Pancreas (tissue), 10 donors: ENCODE data around the gene CWH43. TPM values are rescaled to one million over a fixed set of nuclear protein-coding genes. Genes with fewer than 3 reads are reported as not detected.
A peak's percentile ranks its signal among the peaks of the same experiment; 100 is the strongest.

Experiments used
- ATAC-seq, 4 donors: fragments of 200-7000 bp; cut with Tn5 transposase; one replicate each; pipeline versions ENCODE4 v1.8.0 to v1.9.1; 2020; ENCODE audit warnings: mild to moderate bottlenecking in 4 of 4, moderate library complexity in 4 of 4
- DNase-seq, 6 donors: peaks; one replicate each; pipeline ENCODE4 v3.0.0-alpha.2; 2020
- FAIRE-seq: peaks from 2 replicates; lab custom pipeline; 2012; peaks lifted over from hg19 to GRCh38; lab: Jason Lieb, UNC
- H3K27ac ChIP-seq, 4 donors: fragments of 200-600 bp; sonication (generic); 1 replicate in 3 of 4; 2 replicates in 1 of 4; pipeline versions ENCODE4 v1.5.0 to v1.8.0; 2020
- H3K27me3 ChIP-seq, 4 donors: fragments of 200-600 bp; one replicate each; pipeline ENCODE4 v1.8.0; 2021
- H3K36me3 ChIP-seq, 3 donors: fragments of 200-600 bp; sonication (generic) in 1 of 3; one replicate each; pipeline versions ENCODE4 v1.5.0 to v1.8.0; 2020 to 2021
- H3K4me1 ChIP-seq, 3 donors: fragments of 200-600 bp; one replicate each; pipeline ENCODE4 v1.8.0; 2021
- H3K4me3 ChIP-seq, 4 donors: fragments of 200-600 bp; sonication (generic) in 2 of 4; one replicate each; pipeline versions ENCODE4 v1.5.0 to v1.8.0; 2020 to 2021
- H3K9me3 ChIP-seq, 4 donors: fragments of 200-600 bp; one replicate each; pipeline ENCODE4 v1.8.0; 2021
- CTCF ChIP-seq, 4 donors: fragments of 200-600 bp; sonication (generic) in 3 of 4; IDR thresholded peaks; one replicate each; pipeline versions ENCODE4 v1.5.0 to v1.8.0; 2021; ENCODE audit warnings: antibody characterized with exemption in 4 of 4
- WGBS, 2 donors: extraction: QIAGEN DNeasy Blood & Tissue Kit; methylation state at CpG; one replicate each; pipeline ENCODE4 v1.1.7; 2013; 5-methylcytosine and 5-hydroxymethylcytosine counted together
- intact Hi-C, 3 donors: fragments of 100-400 bp; cut with DNase I; formaldehyde crosslinking; loops; one replicate each; pipeline versions ENCODE4 v1.11.1 to v1.14.2; 2022
- polyA plus RNA-seq, 2 donors: library from polyadenylated mRNA; stranded (reverse); fragments of 200-250 nt; gene quantifications; one replicate each; pipeline ENCODE4 v1.2.3, GENCODE V29; 2013
- total RNA-seq, 6 donors: library from RNA; stranded (reverse); fragmentation: NEBNext Ultra II Directional in 4 of 6; extraction: Animal tissue kit (Norgen Biotek cat#: 25700) in 4 of 6; gene quantifications; one replicate each; pipeline versions ENCODE4 v1.2.1 to v1.2.4, GENCODE V29; 2021 to 2023
- donor health status: healthy with polysubstance abuse.
- donor health status: DM: no; HTN: no; CAD: no; lungs with moderate emphysema.
- donor health status: DM: no; HTN: no; CAD: no.
- donor health status: control.
- donor health status: control.
- donor health status: Bipolar disorder and iron deficiency.
- donor health status: DM: yes; HTN: yes; CAD: no.
- donor health status: DM: no; HTN: no; CAD: no.
- donor health status: DM: no; HTN: no; CAD: no.
- donor health status: DM: yes; HTN: yes; CAD: no.

Gene CWH43
- total and polyA plus RNA-seq, 8 donors, result 0.06 TPM; not detected in 7

- 89% methylated on average over 8 of the region's 8 CpGs for WGBS, 2 donors
- DNase-seq (no peak), FAIRE-seq (no peak), ATAC-seq (peak in 1 of 4 donors; percentile 51)
- no peak for TF ChIP-seq CTCF (IDR thresholded peaks at IDR 0.05)
- Histone ChIP-seq H3K27ac (no peak overlapping the region), H3K4me3 (no peak overlapping the region), H3K4me1 (no peaks in the 10 kb centered on the region), H3K27me3 (no peaks in the 10 kb centered on the region), H3K9me3 (no peaks in the 10 kb centered on the region), H3K36me3 (no peaks in the 10 kb centered on the region)
- intact Hi-C loops, result no loop called here
Observed at GRCh38 chr4:48944252-48944651, 41.8 kb upstream of the CWH43 start.

GRCh38 chr4:48944756-48945241, 41.3 kb upstream of the CWH43 start:
- FAIRE-seq (no peak), DNase-seq (no peak), ATAC-seq (no peak)
- Histone ChIP-seq H3K27ac (no peak overlapping the region), H3K4me3 (no peak overlapping the region), H3K4me1 (no peaks in the 10 kb centered on the region), H3K27me3 (no peaks in the 10 kb centered on the region), H3K36me3 (no peaks in the 10 kb centered on the region), H3K9me3 (no peaks in the 10 kb centered on the region)
- 69 to 70% methylated on average over 6 of the region's 6 CpGs for WGBS, 2 donors
- intact Hi-C loops, result no loop called here
- TF ChIP-seq CTCF (IDR thresholded peaks at IDR 0.05), result peak in 1 of 4 donors; percentile 13

GRCh38 chr4:48945981-48946380, 40.1 kb upstream of the CWH43 start:
- intact Hi-C loops, result no loop called here
- FAIRE-seq (no peak), ATAC-seq (no peak), DNase-seq (no peak)
- Histone ChIP-seq H3K4me3 (no peak overlapping the region), H3K9me3 (no peaks in the 10 kb centered on the region), H3K27me3 (no peaks in the 10 kb centered on the region), H3K4me1 (no peaks in the 10 kb centered on the region), H3K27ac (no peak overlapping the region), H3K36me3 (no peaks in the 10 kb centered on the region)
- no peak for TF ChIP-seq CTCF (IDR thresholded peaks at IDR 0.05)
- 19 to 28% methylated on average over 2 of the region's 2 CpGs for WGBS, 2 donors

- H3K4me3 ChIP-seq, result no peak overlapping the region
- no peaks in the 10 kb centered on the region for H3K4me1 ChIP-seq
- no peak for FAIRE-seq
- no peak overlapping the region for H3K27ac ChIP-seq
- intact Hi-C loops, result no loop called here
- 79 to 80% methylated on average over 1 of the region's 1 CpG for WGBS, 2 donors
- no peaks in the 10 kb centered on the region for H3K36me3 ChIP-seq
- TF ChIP-seq CTCF (IDR thresholded peaks at IDR 0.05), result no peak
- DNase-seq, result no peak
- H3K9me3 ChIP-seq, result no peaks in the 10 kb centered on the region
- ATAC-seq, result no peak
- H3K27me3 ChIP-seq, result no peaks in the 10 kb centered on the region
Observed at GRCh38 chr4:48947731-48948130, 38.3 kb upstream of the CWH43 start.

- no peaks in the 10 kb centered on the region for H3K36me3 ChIP-seq
- ATAC-seq, result no peak
Observed at GRCh38 chr4:48949086-48949485, 37.0 kb upstream of the CWH43 start.

More at GRCh38 chr4:48949086-48949485, 37.0 kb upstream of the CWH43 start:
- no peaks in the 10 kb centered on the region for H3K27me3 ChIP-seq
- no peaks in the 10 kb centered on the region for H3K9me3 ChIP-seq
- FAIRE-seq (no peak), DNase-seq (no peak)
- no peak overlapping the region for H3K4me3 ChIP-seq
- no peaks in the 10 kb centered on the region for H3K4me1 ChIP-seq
- no peak for TF ChIP-seq CTCF (IDR thresholded peaks at IDR 0.05)
- H3K27ac ChIP-seq, result no peak overlapping the region
- intact Hi-C loops, result no loop called here
